ENCODE data around the gene EHBP1L1. TPM values are rescaled to one million over a fixed set of nuclear protein-coding genes. Genes with fewer than 3 reads are reported as not detected.

Gene EHBP1L1
- total RNA-seq, 2 donors from 2014 or later, result 101 to 144 TPM

DNA sequence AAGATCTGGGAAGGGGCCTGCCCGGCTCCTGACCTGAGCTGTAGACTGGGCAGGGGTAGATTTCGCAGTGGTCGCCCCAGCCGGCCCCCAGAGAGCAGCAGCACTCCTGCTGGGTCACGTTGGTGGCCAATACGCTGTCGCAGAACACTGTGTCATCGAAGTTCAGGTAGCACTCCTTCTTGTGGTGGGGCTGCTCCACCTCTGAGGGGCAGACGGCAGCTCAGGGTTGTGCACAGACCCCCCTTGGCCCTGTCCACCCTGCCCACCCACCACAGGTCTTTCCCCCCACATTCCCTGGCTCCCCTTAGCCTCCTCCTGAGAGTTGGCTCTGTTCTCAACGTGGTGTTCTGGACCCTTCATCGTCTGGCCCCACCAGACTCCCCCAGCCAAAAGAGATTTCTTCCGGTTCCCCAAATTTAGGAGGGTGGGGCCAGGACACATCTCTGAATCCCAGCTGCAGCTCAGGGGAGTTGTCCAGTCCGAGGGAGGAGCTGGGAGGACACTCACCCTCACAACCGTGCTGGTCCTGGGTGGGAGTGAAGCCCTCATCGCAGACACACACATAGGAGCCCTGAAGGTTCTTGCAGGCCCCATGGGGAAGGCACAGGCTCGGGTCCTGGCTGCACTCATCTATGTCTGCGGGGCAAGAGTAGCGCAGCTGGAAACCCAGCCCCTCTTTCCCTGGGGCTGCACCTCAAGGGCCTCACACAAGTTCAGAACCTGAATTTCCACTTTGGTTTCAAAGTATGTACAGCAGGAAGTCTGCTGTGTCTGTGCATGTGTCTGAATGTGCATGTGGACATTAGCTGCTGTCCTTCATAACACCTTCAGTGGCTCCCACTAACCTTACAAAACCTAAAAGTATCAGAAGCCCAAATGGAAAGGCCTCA is 34.5 kb upstream of the EHBP1L1 start:
- ATAC-seq (no peak), DNase-seq (ENCODE audit: low spot score in 2 of 2) (no peak)
- Mint-ChIP-seq H3K9me3 (no peaks in the 10 kb centered on the region), H3K27ac (peak overlapping the region; percentile 68 to 88), H3K36me3 (no peaks in the 10 kb centered on the region)

DNA sequence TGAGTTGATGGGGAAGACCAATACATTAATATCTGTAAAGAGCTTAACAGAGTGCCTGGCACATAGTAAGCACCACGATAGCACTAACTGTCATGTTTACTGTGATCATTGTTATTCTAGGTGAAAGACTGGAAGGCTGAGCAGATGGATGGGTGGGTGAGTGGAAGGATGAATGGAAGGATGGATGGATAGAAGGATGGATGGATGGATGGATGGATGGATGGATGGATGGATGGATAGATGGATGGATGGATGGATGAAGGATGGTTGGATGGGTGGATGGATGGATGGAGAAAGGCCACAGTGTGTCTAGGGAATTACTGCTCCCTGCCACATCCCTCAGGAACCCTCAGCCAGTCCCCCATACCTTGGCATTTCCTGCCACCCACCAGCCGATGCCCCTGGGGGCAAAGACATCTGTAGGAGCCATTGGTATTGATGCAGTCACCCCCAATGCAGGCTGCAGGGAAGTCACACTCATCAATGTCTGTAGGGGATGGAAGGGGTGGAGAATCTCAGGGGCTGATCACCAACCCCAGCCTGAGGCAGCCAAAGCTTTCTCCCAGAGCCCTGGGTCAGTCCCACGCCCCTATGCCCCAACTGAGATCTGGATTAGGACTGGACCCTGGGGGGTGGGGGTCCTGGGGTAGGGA is 33.0 kb upstream of the EHBP1L1 start:
- Mint-ChIP-seq H3K36me3 (no peaks in the 10 kb centered on the region), H3K27ac (no peak overlapping the region), H3K9me3 (no peaks in the 10 kb centered on the region)
- DNase-seq (ENCODE audit: low spot score in 2 of 2) (no peak), ATAC-seq (no peak)

DNA sequence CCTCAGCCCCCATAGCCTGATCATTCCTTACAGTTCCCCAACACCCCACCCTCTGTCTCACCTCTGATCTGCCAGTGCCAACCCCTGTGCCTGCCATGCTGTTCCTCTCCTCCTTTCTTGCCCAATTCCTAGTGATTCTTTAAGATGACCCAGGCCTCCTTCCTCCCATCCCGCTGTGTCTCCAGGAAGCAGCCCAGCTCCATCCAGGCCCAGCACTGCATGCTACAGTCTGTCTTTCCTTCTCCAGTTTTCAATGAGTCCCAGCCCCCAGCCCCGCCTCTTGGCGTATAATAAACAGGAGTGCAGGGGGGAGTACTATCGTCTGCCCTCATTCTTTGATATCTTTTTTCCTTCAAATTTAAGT is 30.0 kb upstream of the EHBP1L1 start:
- H3K27ac Mint-ChIP-seq, result peak overlapping the region in 1 of 2 donors; percentile 84
- DNase-seq (ENCODE audit: low spot score in 2 of 2), result no peak
- H3K36me3 Mint-ChIP-seq, result peaks cover 0 to 10% of the 10 kb centered on the region in 2 donors
- peak in 1 of 2 donors; percentile 0 for ATAC-seq
- H3K9me3 Mint-ChIP-seq, result no peaks in the 10 kb centered on the region

DNA sequence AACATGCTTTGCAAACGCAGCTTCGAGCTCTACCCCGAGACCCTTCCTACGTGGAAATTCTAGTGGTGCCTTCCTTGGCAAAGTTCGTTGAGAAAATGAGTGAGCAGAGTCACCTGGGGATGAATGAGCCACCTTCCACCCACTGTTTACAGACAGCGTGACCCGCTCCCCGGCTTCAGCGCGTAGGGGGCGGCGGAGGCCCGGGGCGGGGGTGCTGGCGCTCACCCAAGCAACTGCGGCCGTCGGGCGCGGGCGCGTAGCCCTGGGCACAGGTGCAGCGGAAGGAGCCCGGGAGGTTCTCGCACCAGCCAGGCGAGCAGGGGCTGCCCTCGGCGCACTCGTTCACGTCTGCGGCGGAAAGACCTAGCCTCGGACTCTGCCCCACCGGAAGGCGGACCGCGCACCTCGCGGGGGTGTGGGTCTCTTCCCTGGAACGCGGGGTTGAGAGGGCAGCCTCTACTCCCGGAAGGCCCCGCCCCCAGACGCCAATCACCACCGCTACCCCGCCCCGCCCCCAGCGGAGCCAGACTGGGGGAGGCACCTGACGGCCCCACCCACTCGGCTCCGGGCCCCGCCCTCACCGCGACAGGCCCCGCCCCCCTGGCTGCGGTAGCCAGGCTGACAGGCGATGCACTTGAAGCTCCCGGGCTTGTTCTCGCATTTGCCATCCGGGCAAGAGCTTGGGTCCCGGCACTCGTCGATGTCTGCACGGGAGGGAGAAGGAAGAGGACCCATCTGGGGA is 29.5 kb upstream of the EHBP1L1 start:
- peaks cover 0 to 16% of the 10 kb centered on the region in 2 donors for H3K36me3 Mint-ChIP-seq
- peak overlapping the region in 1 of 2 donors; percentile 84 for H3K27ac Mint-ChIP-seq
- DNase-seq (ENCODE audit: low spot score in 2 of 2) (peak; percentile 96 to 100), ATAC-seq (peak; percentile 84 to 92)
- no peaks in the 10 kb centered on the region for H3K9me3 Mint-ChIP-seq

DNA sequence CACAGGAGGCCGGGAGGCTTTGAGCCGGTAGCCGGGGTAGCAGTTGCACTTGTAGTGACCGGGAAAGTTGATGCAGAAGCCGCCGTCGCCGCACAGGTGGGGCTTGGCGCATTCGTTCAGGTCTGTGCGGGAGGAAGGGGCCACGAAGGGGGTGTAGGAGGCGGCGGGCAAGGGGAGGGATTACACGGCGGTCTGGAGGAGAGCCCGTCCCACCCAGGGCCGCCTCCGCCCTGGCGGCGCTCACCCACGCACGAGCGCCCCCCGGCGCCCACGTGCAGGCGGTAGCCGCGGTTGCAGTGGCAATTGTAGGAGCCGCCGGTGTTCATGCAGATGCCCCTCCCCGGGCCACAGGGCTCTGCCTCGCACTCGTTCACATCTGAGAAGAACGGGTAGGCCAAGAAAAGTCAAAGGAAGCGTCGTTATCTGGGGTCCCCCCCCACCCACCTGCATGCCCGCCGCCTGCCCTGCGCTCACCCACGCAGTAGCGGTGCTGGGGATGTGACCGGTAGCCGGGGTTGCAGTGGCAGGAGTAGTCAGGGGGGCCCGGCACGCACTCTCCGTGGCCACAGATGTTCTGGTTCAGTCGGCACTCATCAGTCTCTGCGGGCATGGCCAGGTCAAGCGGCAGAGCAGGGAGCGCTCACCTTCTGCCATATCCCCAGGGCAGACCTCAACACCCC is 28.3 kb upstream of the EHBP1L1 start:
- no peak for DNase-seq (ENCODE audit: low spot score in 2 of 2)
- peaks cover 0 to 22% of the 10 kb centered on the region in 2 donors for H3K36me3 Mint-ChIP-seq
- no peaks in the 10 kb centered on the region for H3K9me3 Mint-ChIP-seq
- H3K27ac Mint-ChIP-seq, result no peak overlapping the region
- no peak for ATAC-seq

DNA sequence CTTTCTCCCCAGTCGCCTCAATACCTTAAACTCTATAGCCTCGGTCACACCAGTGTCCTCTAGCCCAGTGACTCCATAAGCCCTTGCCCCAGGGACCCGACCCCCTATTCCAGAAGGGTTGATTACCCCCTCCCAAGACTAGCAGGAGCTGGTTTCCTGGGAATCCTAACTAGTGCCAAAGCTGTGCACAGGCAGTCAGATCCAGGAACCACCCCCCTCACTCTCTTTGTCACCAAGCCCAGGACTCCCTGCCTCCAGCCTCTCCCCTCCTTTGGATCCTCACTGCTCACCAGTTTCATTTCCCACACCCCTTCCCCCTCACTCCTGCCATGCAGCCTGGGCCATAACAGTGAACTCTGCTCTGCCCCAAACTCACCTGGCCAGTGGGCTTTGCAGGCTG is 27.5 kb upstream of the EHBP1L1 start:
- no peak for DNase-seq (ENCODE audit: low spot score in 2 of 2)
- no peaks in the 10 kb centered on the region for H3K9me3 Mint-ChIP-seq
- no peak for ATAC-seq
- H3K27ac Mint-ChIP-seq, result peak overlapping the region in 1 of 2 donors; percentile 88
- H3K36me3 Mint-ChIP-seq, result peaks cover 0 to 22% of the 10 kb centered on the region in 2 donors

DNA sequence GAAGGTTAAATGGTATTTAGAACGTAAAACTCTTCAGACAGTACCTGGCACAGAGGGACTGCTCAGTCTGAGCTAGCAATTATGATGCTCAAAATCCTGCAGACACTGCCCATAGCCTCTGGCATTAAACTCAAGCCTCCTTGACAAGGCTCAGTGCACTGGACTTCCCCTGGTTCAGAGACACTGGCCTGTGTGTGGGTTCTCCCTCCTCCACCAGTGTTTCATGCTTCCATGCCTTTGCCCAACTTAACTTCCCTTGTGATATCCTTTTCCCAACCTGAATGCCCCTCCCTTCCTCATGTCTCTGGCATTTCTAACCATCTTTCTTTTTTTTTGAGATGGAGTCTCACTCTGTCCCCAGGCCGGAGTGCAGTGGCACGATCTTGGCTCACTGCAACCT is 26.8 kb upstream of the EHBP1L1 start:
- peaks cover 0 to 22% of the 10 kb centered on the region in 2 donors for H3K36me3 Mint-ChIP-seq
- ATAC-seq, result no peak

DNA sequence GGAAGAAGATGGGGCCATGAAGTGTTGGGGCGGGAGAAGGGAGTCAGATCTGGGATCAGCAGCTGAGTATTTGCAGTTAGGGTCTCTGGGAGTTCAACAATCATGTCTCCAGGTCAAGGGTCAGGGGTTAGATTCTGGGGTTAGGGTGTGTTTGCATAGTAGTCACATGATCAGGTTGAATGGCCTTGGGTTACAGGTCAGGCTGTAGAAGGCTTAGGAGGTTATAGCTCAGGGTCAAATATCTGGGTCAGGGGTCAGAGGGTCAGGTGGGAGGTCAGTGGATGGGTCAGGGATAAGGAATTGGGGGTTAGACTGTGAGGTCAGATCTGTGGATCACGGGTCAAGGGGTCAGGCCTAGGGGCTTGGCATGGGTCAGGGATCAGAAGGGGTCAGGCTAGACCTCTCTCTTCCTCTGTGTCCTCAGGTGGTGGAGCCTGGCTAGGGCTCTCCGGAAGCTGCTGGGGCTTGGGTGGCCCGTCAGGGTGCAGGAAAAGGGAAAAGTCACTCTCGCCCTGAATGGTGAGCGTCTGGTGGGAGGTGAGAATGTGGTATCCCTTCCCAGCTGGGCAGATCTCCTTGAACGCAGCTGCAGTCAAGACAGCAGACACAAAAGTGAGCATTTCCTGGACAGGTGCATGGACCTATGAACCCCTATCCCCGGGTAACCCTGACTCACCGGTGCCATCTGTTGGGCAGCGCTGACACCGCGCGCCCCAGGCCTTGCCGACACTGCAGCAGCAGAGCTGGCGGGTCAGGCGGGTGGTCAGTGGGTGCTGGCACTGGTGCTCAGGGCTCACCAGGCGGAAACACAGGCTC is 24.1 kb upstream of the EHBP1L1 start:
- Mint-ChIP-seq H3K36me3 (peaks cover 0 to 22% of the 10 kb centered on the region in 2 donors), H3K27ac (peak overlapping the region; percentile 62 to 73), H3K9me3 (no peaks in the 10 kb centered on the region)
- ATAC-seq (peak; percentile 52 to 54), DNase-seq (ENCODE audit: low spot score in 2 of 2) (peak in 1 of 2 donors; percentile 71)

More for the DNA sequence above, 26.8 kb upstream of the EHBP1L1 start:
- no peak for DNase-seq (ENCODE audit: low spot score in 2 of 2)
- Mint-ChIP-seq H3K27ac (no peak overlapping the region), H3K9me3 (no peaks in the 10 kb centered on the region)

DNA sequence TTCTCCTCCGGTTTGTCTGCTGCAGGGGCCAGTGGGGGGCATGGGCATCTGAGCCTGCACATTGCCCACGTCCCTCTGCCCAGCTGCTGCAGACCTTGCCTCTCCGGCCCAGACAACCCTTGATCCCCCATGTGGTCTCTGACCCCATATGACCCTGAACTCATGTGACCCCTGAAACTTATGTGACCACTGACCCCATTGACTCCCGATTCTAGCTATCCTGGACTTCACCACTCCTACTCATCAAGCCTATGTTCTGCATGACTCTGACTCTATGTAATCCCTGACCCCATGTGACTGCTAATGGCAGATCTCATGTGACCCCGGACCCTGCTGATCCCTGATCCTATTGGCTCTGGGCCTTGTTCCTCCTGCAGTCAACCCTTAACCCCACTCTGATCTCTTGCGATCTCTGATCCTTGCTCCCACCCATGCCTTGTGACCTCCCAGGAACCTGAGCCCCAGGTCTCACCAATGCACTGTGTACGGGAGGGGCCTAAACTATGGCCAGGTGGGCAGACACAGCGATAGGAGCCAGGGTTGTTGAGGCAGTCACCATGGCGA is 23.4 kb upstream of the EHBP1L1 start:
- Mint-ChIP-seq H3K36me3 (peaks cover 0 to 22% of the 10 kb centered on the region in 2 donors), H3K27ac (peak overlapping the region in 1 of 2 donors; percentile 62), H3K9me3 (no peaks in the 10 kb centered on the region)
- DNase-seq (ENCODE audit: low spot score in 2 of 2) (no peak), ATAC-seq (no peak)

DNA sequence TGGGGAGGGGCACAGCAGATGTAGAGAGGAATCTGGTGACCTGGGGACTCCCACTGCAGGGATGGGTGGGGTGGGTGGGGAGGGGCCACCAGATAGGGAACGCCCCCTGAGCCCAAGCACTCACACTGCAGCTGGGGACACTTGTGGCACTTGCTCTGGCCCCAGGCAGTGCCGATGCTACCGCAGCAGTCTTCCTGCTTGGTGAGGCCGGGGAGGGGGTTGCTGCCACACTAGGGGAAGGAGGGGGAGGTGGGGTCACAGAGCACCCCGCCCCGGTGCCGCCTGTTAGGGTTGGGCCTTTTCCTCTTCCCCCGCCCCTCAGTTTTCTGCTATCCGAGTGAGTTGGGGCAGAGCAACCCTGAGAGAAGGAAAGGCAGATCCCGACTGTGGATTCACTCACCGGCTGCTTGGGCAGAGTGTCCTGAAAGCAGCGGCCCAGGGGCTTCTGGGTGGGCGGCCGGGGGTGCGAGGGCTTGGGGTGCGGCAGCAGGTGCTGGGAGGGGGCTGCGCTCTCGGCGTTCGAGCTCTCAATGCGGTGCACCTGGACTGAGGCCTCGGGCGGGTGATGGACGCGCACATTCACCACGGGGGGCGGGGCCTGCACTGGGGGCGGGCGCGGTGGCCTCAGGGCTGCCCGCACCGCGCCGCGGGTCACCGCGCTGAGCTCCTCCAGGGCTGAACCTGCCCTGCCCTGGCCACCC is 22.4 kb upstream of the EHBP1L1 start:
- DNase-seq (ENCODE audit: low spot score in 2 of 2) (peak; percentile 61 to 77), ATAC-seq (peak; percentile 28 to 70)
- no peak overlapping the region for H3K27ac Mint-ChIP-seq
- H3K9me3 Mint-ChIP-seq, result no peaks in the 10 kb centered on the region
- peaks cover 0 to 22% of the 10 kb centered on the region in 2 donors for H3K36me3 Mint-ChIP-seq

DNA sequence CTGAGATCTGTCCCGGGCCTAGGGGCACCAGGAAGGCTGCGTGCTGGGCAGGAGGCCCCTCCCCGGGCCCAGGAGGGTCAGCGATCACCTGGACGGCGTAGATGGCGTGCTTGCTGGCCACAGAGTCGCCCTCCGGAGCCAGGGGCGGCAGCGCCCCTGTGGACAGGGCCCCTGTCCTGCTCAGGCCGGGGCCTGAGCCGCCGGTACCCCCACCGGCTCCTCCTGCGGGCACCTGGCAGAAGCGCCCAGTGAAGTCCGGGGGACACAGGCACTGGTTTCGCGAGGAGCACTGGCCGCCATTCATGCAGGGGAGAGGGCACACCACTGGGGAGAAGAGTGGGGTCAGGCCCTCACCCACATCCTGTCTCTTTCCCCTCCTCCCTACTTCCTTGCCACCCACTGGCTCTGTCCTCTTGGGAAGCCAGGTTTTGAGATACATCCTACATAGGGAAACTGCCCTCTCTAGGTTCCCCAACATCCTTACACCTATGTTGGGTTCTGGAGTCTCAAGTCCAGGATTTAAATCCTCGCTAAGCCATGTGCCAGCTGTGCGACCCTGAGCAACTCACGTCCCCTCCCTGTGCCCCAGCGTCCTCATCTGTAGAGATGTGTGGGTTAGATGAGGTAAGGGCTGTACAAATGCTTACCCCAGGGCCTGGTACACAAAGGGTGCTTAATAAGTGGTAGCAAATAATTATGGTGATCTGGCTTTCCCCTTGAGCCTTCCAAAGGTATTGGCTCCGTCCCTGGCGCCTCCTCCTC is 21.6 kb upstream of the EHBP1L1 start:
- H3K36me3 Mint-ChIP-seq, result peaks cover 0 to 22% of the 10 kb centered on the region in 2 donors
- DNase-seq (ENCODE audit: low spot score in 2 of 2) (peak in 1 of 2 donors; percentile 52), ATAC-seq (no peak)
- no peaks in the 10 kb centered on the region for H3K9me3 Mint-ChIP-seq
- peak overlapping the region; percentile 11 to 82 for H3K27ac Mint-ChIP-seq

DNA sequence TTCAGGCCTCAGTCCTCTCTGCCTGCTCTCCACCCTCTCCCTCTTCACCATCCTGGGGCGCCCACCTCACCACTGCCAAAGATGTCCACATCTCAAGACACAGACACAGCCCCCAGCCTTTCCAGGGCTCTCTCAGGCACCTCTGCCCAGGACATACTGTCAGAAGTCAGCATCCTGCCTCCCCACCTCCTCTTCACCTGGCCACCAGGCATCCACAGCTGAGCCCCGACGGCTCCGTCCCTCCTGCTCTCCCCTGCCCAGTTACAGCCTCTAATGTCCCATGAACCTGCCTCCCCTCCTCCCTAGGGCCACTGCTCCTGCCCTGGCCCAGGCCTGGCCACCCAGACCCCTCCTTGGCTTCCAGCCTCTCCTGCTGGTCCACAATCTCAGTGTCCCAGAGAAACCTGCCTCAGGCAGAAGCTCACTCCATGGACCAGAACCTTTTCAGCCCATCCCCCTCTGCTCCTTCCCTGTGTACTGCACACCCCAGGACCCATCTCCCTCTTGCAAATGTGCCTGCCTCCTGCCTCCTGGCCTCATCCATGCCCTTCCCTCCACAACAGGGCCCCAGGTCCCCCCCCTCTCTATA is 20.9 kb upstream of the EHBP1L1 start:
- peaks cover 0 to 16% of the 10 kb centered on the region in 2 donors for H3K36me3 Mint-ChIP-seq
- H3K9me3 Mint-ChIP-seq, result no peaks in the 10 kb centered on the region
- no peak for DNase-seq (ENCODE audit: low spot score in 2 of 2)
- H3K27ac Mint-ChIP-seq, result peak overlapping the region; percentile 82 to 94
- ATAC-seq, result no peak

DNA sequence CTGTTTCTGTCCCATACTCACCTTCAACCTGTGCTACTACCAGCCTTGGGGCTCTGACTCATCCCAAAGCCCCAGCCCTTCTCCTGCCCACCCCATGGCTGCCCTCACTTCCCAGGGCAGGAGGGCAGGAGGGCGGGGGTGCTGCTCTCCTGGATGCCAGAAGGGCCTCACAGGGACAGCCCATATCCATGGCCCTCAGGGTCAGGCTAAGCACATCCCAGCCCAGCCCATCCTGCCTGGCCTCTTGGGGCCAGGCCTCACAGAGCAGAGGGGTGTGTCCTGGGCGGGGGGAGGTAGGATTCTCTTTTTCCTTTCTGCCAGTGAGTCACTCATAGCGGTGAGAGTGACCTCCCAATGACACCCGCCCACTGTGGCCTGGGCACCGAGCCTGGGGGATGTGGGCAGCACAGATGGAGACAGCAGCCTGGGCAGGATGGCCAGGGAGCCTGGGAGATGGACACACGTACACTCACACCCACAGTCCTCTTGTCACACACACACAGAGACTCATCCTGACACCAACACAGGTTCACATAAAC is 20.1 kb upstream of the EHBP1L1 start:
- H3K27ac Mint-ChIP-seq, result peak overlapping the region; percentile 81 to 82
- ATAC-seq, result peak in 1 of 2 donors; percentile 55
- no peaks in the 10 kb centered on the region for H3K9me3 Mint-ChIP-seq
- H3K36me3 Mint-ChIP-seq, result peaks cover 0 to 12% of the 10 kb centered on the region in 2 donors
- peak in 1 of 2 donors; percentile 77 for DNase-seq (ENCODE audit: low spot score in 2 of 2)

All from activated naive CD4-positive, alpha-beta T cell treated with anti-CD3 and anti-CD28 coated beads, Interleukin-2, amount 50 U/mL, for 72 hours (primary cell).